Duodenal mucosa (tissue), 2 donors: ENCODE data around the gene SBF2.

Source experiments
- H3K27ac ChIP-seq: one replicate; pipeline ENCODE4 v1.7.0; 2013; ENCODE audit warnings: low read depth, low read length
- H3K27me3 ChIP-seq, 2 donors: one replicate each; pipeline ENCODE4 v1.7.0; 2013; ENCODE audit warnings: low read length in 2 of 2, control low read depth in 1 of 2; ENCODE audit not compliant: insufficient read depth in 2 of 2, control insufficient read depth in 1 of 2
- H3K36me3 ChIP-seq, 2 donors: one replicate each; pipeline ENCODE4 v1.7.0; 2013; ENCODE audit warnings: low read length in 2 of 2, control low read depth in 1 of 2; ENCODE audit not compliant: insufficient read depth in 2 of 2, control insufficient read depth in 1 of 2
- H3K4me1 ChIP-seq, 2 donors: one replicate each; pipeline ENCODE4 v1.7.0; 2013; ENCODE audit warnings: low read length in 2 of 2, control low read depth in 1 of 2; ENCODE audit not compliant: insufficient read depth in 2 of 2, control insufficient read depth in 1 of 2
- H3K4me3 ChIP-seq, 2 donors: one replicate each; pipeline ENCODE4 v1.7.0; 2013; ENCODE audit warnings: low read length in 2 of 2, low read depth in 1 of 2
- H3K9ac ChIP-seq, 2 donors: one replicate each; pipeline ENCODE4 v1.7.0; 2013; ENCODE audit warnings: low read length in 2 of 2, low read depth in 1 of 2
- H3K9me3 ChIP-seq, 2 donors: one replicate each; pipeline ENCODE4 v1.7.0; 2013; ENCODE audit warnings: low read length in 2 of 2, control low read depth in 1 of 2; ENCODE audit not compliant: control insufficient read depth in 1 of 2

SBF2 gene

GRCh38 chr11:10122326-10123197 lies 171.5 kb downstream of the SBF2 start:
- Histone ChIP-seq H3K9me3 (no peaks in the 10 kb centered on the region), H3K36me3 (no peaks in the 10 kb centered on the region), H3K4me1 (peaks cover 0 to 6% of the 10 kb centered on the region in 2 donors), H3K27me3 (no peaks in the 10 kb centered on the region), H3K9ac (no peak overlapping the region), H3K4me3 (no peak overlapping the region), H3K27ac (no peak overlapping the region)

GRCh38 chr11:10118865-10119264 lies 175.2 kb downstream of the SBF2 start:
- Histone ChIP-seq H3K9me3 (no peaks in the 10 kb centered on the region), H3K9ac (no peak overlapping the region), H3K4me3 (no peak overlapping the region), H3K27me3 (no peaks in the 10 kb centered on the region), H3K36me3 (no peaks in the 10 kb centered on the region), H3K27ac (no peak overlapping the region), H3K4me1 (peaks cover 0 to 6% of the 10 kb centered on the region in 2 donors)

- Histone ChIP-seq H3K27ac (no peak overlapping the region), H3K9ac (no peak overlapping the region), H3K4me1 (peaks cover 0 to 3% of the 10 kb centered on the region in 2 donors), H3K9me3 (no peaks in the 10 kb centered on the region), H3K4me3 (no peak overlapping the region), H3K27me3 (no peaks in the 10 kb centered on the region), H3K36me3 (no peaks in the 10 kb centered on the region)
Measured at GRCh38 chr11:10117709-10118351, 176.2 kb downstream of the SBF2 start.

- H3K27ac ChIP-seq = no peak overlapping the region
- H3K27me3 ChIP-seq = no peaks in the 10 kb centered on the region
- H3K9me3 ChIP-seq = no peaks in the 10 kb centered on the region
- H3K36me3 ChIP-seq = no peaks in the 10 kb centered on the region
- H3K4me1 ChIP-seq = no peaks in the 10 kb centered on the region
- no peak overlapping the region for H3K4me3 ChIP-seq
- no peak overlapping the region for H3K9ac ChIP-seq
Measured at GRCh38 chr11:10116588-10116987, 177.4 kb downstream of the SBF2 start.

GRCh38 chr11:10114593-10115404 lies 179.2 kb downstream of the SBF2 start:
- Histone ChIP-seq H3K36me3 (no peaks in the 10 kb centered on the region), H3K27me3 (no peaks in the 10 kb centered on the region), H3K9me3 (no peaks in the 10 kb centered on the region), H3K4me3 (no peak overlapping the region), H3K9ac (no peak overlapping the region), H3K4me1 (no peaks in the 10 kb centered on the region), H3K27ac (no peak overlapping the region)

- H3K9ac ChIP-seq = no peak overlapping the region
- no peaks in the 10 kb centered on the region for H3K36me3 ChIP-seq
- no peak overlapping the region for H3K4me3 ChIP-seq
- no peaks in the 10 kb centered on the region for H3K27me3 ChIP-seq
- no peaks in the 10 kb centered on the region for H3K4me1 ChIP-seq
- H3K27ac ChIP-seq = no peak overlapping the region
- no peaks in the 10 kb centered on the region for H3K9me3 ChIP-seq
Measured at GRCh38 chr11:10113852-10114251, 180.2 kb downstream of the SBF2 start.

- no peaks in the 10 kb centered on the region for H3K36me3 ChIP-seq
- H3K27me3 ChIP-seq = no peaks in the 10 kb centered on the region
- no peak overlapping the region for H3K9ac ChIP-seq
- no peaks in the 10 kb centered on the region for H3K9me3 ChIP-seq
- no peaks in the 10 kb centered on the region for H3K4me1 ChIP-seq
- H3K27ac ChIP-seq = no peak overlapping the region
- H3K4me3 ChIP-seq = no peak overlapping the region
Measured at GRCh38 chr11:10109806-10110205, 184.2 kb downstream of the SBF2 start.

GRCh38 chr11:10108915-10109680 lies 184.9 kb downstream of the SBF2 start:
- Histone ChIP-seq H3K4me1 (no peaks in the 10 kb centered on the region), H3K9ac (no peak overlapping the region), H3K4me3 (no peak overlapping the region), H3K36me3 (no peaks in the 10 kb centered on the region), H3K27ac (no peak overlapping the region), H3K9me3 (no peaks in the 10 kb centered on the region), H3K27me3 (no peaks in the 10 kb centered on the region)

- Histone ChIP-seq H3K27me3 (no peaks in the 10 kb centered on the region), H3K4me3 (no peak overlapping the region), H3K4me1 (no peaks in the 10 kb centered on the region), H3K36me3 (no peaks in the 10 kb centered on the region), H3K27ac (no peak overlapping the region), H3K9me3 (no peaks in the 10 kb centered on the region), H3K9ac (no peak overlapping the region)
Measured at GRCh38 chr11:10107497-10107896, 186.5 kb downstream of the SBF2 start.
